CD4-positive, CD25-positive, alpha-beta regulatory T cell (primary cell): ENCODE data around the gene CD8B. TPM values are rescaled to one million over a fixed set of nuclear protein-coding genes. Genes with fewer than 3 reads are reported as not detected.
A peak's percentile ranks its signal among the peaks of the same experiment; 100 is the strongest.
"Not testable (repeated sequence)": the region's sequence is repeated elsewhere in the genome, so short reads cannot be mapped to it uniquely, and the experiment has no call there.

Experiments
- ATAC-seq, 2 donors: fragments of 150-1000 bp; cut with Tn5 transposase; one replicate each; pipeline ENCODE4 v1.10.0; 2021; ENCODE audit warnings: low read depth in 2 of 2, moderate number of reproducible peaks in 2 of 2, moderate library complexity in 1 of 2
- DNase-seq, 3 donors: peaks; one replicate each; pipeline versions ENCODE4 v3.0.0 to v3.0.0-alpha.2; 2012 to 2022; ENCODE audit warnings: mixed read lengths in 1 of 3
- H3K27ac ChIP-seq: one replicate; pipeline ENCODE4 v1.7.0; 2013; ENCODE audit warnings: mild to moderate bottlenecking, low read length; ENCODE audit not compliant: insufficient read depth, poor library complexity, severe bottlenecking
- H3K27me3 ChIP-seq: one replicate; pipeline ENCODE4 v1.7.0; 2013; ENCODE audit warnings: low read length; ENCODE audit not compliant: control insufficient read depth, insufficient read depth
- H3K36me3 ChIP-seq: one replicate; pipeline ENCODE4 v1.7.0; 2013; ENCODE audit warnings: mild to moderate bottlenecking, low read length, moderate library complexity; ENCODE audit not compliant: control insufficient read depth, insufficient read depth
- H3K4me1 ChIP-seq: 2 replicates; pipeline ENCODE4 v1.7.0; 2013; ENCODE audit warnings: mild to moderate bottlenecking, low read length; ENCODE audit not compliant: insufficient read depth, control insufficient read depth, poor library complexity, severe bottlenecking
- H3K4me3 ChIP-seq: one replicate; pipeline ENCODE4 v1.7.0; 2013; ENCODE audit warnings: low read depth, mild to moderate bottlenecking, low read length, moderate library complexity
- H3K9me3 ChIP-seq, 2 experiments: 1 replicate in 1 of 2; 2 replicates in 1 of 2; pipeline ENCODE4 v1.7.0; 2013; ENCODE audit warnings: low read length in 2 of 2, mild to moderate bottlenecking in 1 of 2, moderate library complexity in 1 of 2; ENCODE audit not compliant: control insufficient read depth in 2 of 2
- H3K27ac Mint-ChIP-seq, 3 donors: one replicate each; pipeline ENCODE4 v1.8.0; 2020 to 2022; ENCODE audit warnings: mild to moderate bottlenecking in 3 of 3, mixed read lengths in 3 of 3, moderate library complexity in 2 of 3
- H3K27me3 Mint-ChIP-seq: one replicate; pipeline ENCODE4 v1.8.0; 2022; ENCODE audit warnings: mild to moderate bottlenecking, mixed read lengths
- H3K36me3 Mint-ChIP-seq: one replicate; pipeline ENCODE4 v1.8.0; 2020; ENCODE audit warnings: mixed read lengths
- H3K4me1 Mint-ChIP-seq, 4 donors: one replicate each; pipeline ENCODE4 v1.8.0; 2020 to 2022; ENCODE audit warnings: mixed read lengths in 4 of 4, mild to moderate bottlenecking in 1 of 4
- H3K4me3 Mint-ChIP-seq, 4 donors: one replicate each; pipeline ENCODE4 v1.8.0; 2020 to 2022; ENCODE audit warnings: mild to moderate bottlenecking in 4 of 4, mixed read lengths in 4 of 4, moderate library complexity in 3 of 4
- H3K9me3 Mint-ChIP-seq, 7 donors: one replicate each; pipeline ENCODE4 v1.8.0; 2020 to 2022; ENCODE audit warnings: mixed read lengths in 7 of 7, mild to moderate bottlenecking in 3 of 7, moderate library complexity in 2 of 7
- polyA plus RNA-seq, 4 donors: library from polyadenylated mRNA; unstranded; fragments of 300-500 nt; fragmentation: Illumina TruSeq; gene quantifications; one replicate each; pipeline ENCODE4 v1.2.3, GENCODE V29; 2021
- total RNA-seq: library from RNA; stranded (reverse); gene quantifications from one replicate; pipeline ENCODE4 v1.2.3, GENCODE V29; 2022

CD8B gene
- 0.62 TPM for total RNA-seq
- 1 to 10 TPM; 2.6 to 4.9 (median 3.2) TPM for polyA plus RNA-seq

DNA sequence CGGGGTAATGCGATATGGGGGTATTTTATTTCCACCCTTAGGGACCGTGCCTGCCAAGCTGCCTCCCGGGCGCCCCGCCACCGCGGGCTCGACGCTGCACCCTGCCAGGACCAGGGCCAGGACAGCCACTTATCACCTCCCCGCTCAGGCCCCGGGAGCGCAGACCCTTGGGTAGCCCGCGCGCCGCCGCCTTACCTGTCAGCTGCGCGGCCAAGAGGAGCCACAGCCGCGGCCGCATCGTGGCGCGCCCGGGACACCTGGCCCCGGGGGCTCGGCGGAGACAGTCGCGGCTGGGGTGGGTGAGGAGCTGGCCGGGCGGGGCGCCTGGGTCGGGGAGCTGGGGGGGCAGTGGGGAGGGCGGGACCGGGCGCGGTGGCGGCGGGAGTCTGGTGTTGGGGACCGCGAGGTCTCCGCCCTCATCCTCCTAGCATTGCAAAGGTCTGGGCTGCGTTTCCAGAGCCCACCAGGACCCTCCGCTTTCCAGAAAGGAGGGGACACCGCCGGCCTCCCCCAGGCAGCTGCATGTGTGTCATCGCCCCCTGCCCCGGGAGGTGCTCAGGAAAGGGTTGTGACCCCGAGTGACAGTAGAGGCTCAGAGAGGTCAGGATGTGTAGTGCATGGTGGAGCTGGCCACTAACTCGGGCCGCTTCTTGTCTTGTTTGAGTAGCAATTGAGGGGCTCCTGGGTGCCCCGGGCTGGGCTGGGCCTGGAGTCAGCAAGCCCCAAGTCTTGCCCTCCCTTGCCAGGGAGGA, at the start of gene CD8B:
CD8B (minus strand) TSS at position 259 of the 752 bp plus-strand sequence; CDS start at position 238, 21 bp downstream.
- H3K36me3 Mint-ChIP-seq, H3K9me3 Mint-ChIP-seq, H3K36me3 ChIP-seq, H3K9me3 ChIP-seq, H3K4me1 Mint-ChIP-seq, ATAC-seq, DNase-seq, H3K4me1 ChIP-seq, H3K27ac ChIP-seq, H3K27me3 ChIP-seq, H3K4me3 ChIP-seq: not testable (repeated sequence)
- peaks cover 14% of the 10 kb centered on the region for H3K27me3 Mint-ChIP-seq
- H3K27ac Mint-ChIP-seq = peak within 1 kb of the TSS in 1 of 3 donors; percentile 48
- peak within 1 kb of the TSS in 1 of 4 donors; percentile 9 for H3K4me3 Mint-ChIP-seq

DNA sequence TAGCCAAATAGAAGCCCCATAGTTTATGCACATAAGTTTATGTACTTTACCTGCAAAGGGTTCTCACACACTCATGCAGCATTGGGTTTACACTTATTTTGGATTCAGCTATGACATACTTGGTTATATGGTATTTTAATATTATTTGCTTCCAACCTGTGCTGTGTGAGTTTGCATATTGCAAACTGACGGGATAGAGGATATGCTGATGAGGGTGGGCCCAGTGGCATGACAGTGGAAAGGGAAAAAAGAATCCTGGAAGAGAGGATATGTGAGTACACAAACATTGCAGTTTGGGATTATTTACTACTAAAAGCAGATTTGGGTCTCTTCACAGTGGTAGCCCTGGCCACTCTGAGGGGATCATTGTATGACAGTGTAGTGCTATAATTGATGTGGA, 44.2 kb upstream of the CD8B start:
- H3K27me3 Mint-ChIP-seq, H3K9me3 ChIP-seq, H3K4me1 Mint-ChIP-seq, H3K36me3 Mint-ChIP-seq, DNase-seq, H3K9me3 Mint-ChIP-seq, H3K27ac Mint-ChIP-seq, H3K4me3 Mint-ChIP-seq, H3K27me3 ChIP-seq, H3K27ac ChIP-seq, H3K36me3 ChIP-seq, H3K4me1 ChIP-seq, H3K4me3 ChIP-seq, ATAC-seq: not testable (repeated sequence)

DNA sequence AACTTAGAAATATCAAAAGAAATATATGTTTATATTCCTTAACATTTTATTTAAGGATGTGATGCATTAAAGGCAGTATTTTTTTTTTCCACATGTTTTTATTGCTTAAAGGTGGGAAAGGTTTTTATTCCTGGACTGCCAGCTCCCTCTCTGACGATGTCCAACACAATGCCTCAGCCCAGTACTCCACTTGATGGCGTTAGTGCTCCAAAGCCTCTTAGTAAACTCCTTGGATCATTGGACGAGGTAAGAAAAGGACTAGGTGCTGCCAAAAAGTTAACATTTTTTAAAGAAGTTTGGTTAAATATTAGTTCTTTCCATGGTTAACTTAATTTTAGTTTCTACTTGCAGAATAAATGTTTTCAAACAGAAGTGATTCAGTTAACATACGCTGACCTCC, 39.0 kb upstream of the CD8B start:
- ATAC-seq, H3K27ac Mint-ChIP-seq, H3K36me3 ChIP-seq, H3K27me3 Mint-ChIP-seq, H3K27me3 ChIP-seq, DNase-seq, H3K4me3 Mint-ChIP-seq, H3K4me3 ChIP-seq, H3K36me3 Mint-ChIP-seq, H3K4me1 ChIP-seq, H3K9me3 Mint-ChIP-seq, H3K27ac ChIP-seq, H3K4me1 Mint-ChIP-seq, H3K9me3 ChIP-seq: not testable (repeated sequence)

DNA sequence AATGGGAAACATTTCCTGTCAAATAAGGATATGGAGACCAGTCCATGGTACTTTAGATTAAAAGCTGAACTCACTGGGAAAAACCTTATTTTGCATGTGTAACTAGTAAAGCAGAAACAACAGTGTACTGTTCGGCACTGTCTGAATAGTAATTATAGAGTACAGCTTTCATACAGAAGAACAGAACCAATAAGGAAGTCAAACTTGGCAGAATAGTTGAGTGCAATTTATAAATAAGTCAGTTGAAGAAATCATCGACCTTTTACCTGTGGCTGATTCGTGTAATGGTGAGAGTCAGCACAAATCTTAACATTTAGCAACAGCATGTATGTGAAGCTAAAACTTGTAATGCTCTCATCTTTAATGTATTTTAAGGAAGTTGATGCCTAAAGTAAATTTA, 24.3 kb upstream of the CD8B start:
- H3K27ac Mint-ChIP-seq, H3K4me3 Mint-ChIP-seq, ATAC-seq, H3K36me3 ChIP-seq, H3K4me1 Mint-ChIP-seq, H3K4me3 ChIP-seq, DNase-seq, H3K27me3 ChIP-seq, H3K27ac ChIP-seq, H3K36me3 Mint-ChIP-seq, H3K4me1 ChIP-seq, H3K9me3 ChIP-seq, H3K9me3 Mint-ChIP-seq: not testable (repeated sequence)
- peaks cover 12% of the 10 kb centered on the region for H3K27me3 Mint-ChIP-seq

DNA sequence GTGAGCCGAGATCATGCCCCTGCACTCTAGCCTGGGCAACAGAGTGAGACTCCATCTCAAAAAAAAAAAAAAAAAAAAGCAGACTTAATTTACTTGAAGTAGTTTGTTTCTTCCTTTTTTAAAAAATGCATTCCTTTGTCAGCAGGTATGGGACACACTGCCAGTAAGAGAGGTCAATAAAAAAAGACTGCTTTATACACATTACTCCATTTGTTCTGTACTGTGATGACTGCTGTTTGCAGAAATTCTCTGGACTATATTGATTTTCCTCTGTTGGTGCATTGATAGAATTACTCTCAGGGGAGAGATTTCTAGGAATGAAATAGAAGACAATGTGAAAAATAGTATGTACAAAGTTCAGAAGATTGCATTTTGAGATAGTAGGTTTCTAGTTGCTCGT, 21.2 kb upstream of the CD8B start:
- H3K27ac ChIP-seq, H3K36me3 ChIP-seq, H3K4me1 Mint-ChIP-seq, H3K9me3 Mint-ChIP-seq, H3K36me3 Mint-ChIP-seq, H3K4me3 ChIP-seq, DNase-seq, H3K27ac Mint-ChIP-seq, H3K4me1 ChIP-seq, H3K9me3 ChIP-seq, H3K27me3 ChIP-seq, ATAC-seq, H3K4me3 Mint-ChIP-seq: not testable (repeated sequence)
- H3K27me3 Mint-ChIP-seq = peaks cover 25% of the 10 kb centered on the region

DNA sequence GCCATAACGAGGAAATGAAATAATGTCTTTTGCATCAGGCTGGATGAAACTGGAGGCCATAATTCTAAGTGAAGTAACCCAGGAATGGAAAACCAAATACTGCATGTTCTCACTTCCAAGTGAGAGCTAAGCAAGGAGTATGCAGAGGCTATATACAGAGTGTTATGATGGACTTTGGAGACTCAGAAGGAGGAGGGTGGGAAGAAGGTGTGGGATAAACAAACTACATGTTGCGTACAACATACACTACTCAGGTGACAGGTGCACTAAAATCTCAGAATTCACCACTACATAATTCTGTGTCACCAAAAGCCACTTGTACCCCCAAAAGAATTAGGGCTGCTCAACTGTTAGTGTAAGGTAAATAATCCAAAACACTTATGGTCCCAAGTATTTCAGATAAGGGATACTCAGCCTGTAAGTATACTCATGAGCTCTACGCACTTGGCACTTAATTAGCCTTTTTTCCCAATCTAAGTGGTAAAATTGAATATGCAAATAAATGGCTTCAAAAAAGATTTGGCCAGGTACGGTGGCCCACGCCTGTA, 20.5 kb upstream of the CD8B start:
- not testable (repeated sequence) for H3K27ac Mint-ChIP-seq, H3K9me3 Mint-ChIP-seq, H3K4me1 Mint-ChIP-seq

DNA sequence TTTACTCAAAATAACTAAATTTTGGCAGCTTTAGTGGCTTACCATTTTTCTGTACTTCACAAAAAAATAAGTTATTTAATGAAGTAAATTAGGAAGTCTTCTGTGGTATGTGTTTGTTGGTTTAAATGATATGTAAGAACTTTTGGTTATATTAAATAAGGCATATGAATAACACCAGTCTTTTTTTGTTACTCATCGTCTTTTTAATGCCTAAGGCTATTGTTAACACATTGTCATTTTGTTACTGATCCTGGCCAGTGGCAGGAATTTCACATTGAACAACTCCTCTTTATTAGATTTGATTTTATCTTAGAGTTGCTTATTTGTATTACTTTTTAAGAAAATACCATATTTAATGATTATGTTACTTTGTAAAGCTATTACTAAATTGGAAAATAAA, 17.3 kb upstream of the CD8B start:
- not testable (repeated sequence) for H3K4me3 ChIP-seq, H3K27me3 ChIP-seq, H3K4me3 Mint-ChIP-seq, DNase-seq, H3K9me3 ChIP-seq, H3K27ac Mint-ChIP-seq, H3K36me3 Mint-ChIP-seq, H3K4me1 Mint-ChIP-seq, H3K4me1 ChIP-seq, H3K36me3 ChIP-seq, H3K27ac ChIP-seq, H3K9me3 Mint-ChIP-seq, ATAC-seq
- H3K27me3 Mint-ChIP-seq = peaks cover 46% of the 10 kb centered on the region

More for the DNA sequence above, 20.5 kb upstream of the CD8B start:
- not testable (repeated sequence) for H3K4me3 ChIP-seq, H3K36me3 Mint-ChIP-seq, DNase-seq, H3K27ac ChIP-seq, H3K27me3 ChIP-seq, H3K4me3 Mint-ChIP-seq, ATAC-seq, H3K4me1 ChIP-seq, H3K36me3 ChIP-seq, H3K9me3 ChIP-seq
- peaks cover 27% of the 10 kb centered on the region for H3K27me3 Mint-ChIP-seq

DNA sequence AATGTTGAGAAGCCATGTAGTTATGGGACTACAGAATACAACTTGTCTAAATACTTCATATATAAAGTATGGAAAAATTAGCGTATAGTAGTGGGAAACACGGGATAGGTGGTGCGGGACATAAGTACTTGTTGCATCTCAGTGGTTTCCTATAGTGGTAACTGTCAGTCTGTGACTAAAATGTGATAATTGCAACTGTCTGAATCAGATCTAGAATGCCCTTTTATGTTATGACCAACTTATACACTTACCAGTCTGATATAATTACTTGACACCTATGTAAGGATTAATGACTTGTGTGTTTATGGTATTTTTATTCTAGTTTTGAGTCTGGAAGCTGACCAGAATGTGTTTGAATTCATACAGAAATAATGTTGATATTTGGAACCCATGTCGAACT, 9.3 kb upstream of the CD8B start:
- H3K4me1 ChIP-seq, H3K36me3 Mint-ChIP-seq, H3K9me3 ChIP-seq, H3K27ac Mint-ChIP-seq, H3K27ac ChIP-seq, ATAC-seq, H3K4me3 ChIP-seq, H3K4me1 Mint-ChIP-seq, H3K27me3 ChIP-seq, H3K4me3 Mint-ChIP-seq, H3K36me3 ChIP-seq, DNase-seq, H3K9me3 Mint-ChIP-seq: not testable (repeated sequence)
- H3K27me3 Mint-ChIP-seq = peaks cover 24% of the 10 kb centered on the region
